Activated CD4-positive, alpha-beta T cell treated with anti-CD3 and anti-CD28 coated beads for 24 hours (primary cell): Measurements from ENCODE around the gene GPX8.

Experiments
- DNase-seq, 2 donors: peaks; one replicate each; pipeline ENCODE4 v3.0.0-alpha.2; 2020; ENCODE audit warnings: low read depth in 2 of 2

Gene GPX8

GRCh38 chr5:55159763-55160492 is at the start of gene GPX8:
GPX8 (plus strand) TSS chr5:55160171; CDS start chr5:55160193, 22 bp downstream.
- DNase-seq, result no peak

GRCh38 chr5:55110217-55110616 is 49.8 kb upstream of the GPX8 start:
- DNase-seq, result no peak

GRCh38 chr5:55113327-55113726 is 46.6 kb upstream of the GPX8 start:
- DNase-seq, result no peak

GRCh38 chr5:55114061-55114460 is 45.9 kb upstream of the GPX8 start:
- DNase-seq, result no peak

- DNase-seq, result no peak
These were observed 36.6 kb upstream of the GPX8 start for GRCh38 chr5:55123365-55123764.

GRCh38 chr5:55134053-55134722 is 25.8 kb upstream of the GPX8 start:
- DNase-seq, result no peak

- no peak for DNase-seq
These were observed 23.4 kb upstream of the GPX8 start for GRCh38 chr5:55136521-55136920.

- DNase-seq, result no peak
These were observed 18.9 kb upstream of the GPX8 start for GRCh38 chr5:55140908-55141665.

- DNase-seq, result no peak
These were observed 17.9 kb upstream of the GPX8 start for GRCh38 chr5:55141945-55142690.

- DNase-seq, result no peak
These were observed 16.3 kb upstream of the GPX8 start for GRCh38 chr5:55143624-55144023.

GRCh38 chr5:55146080-55146479 is 13.9 kb upstream of the GPX8 start:
- DNase-seq, result no peak

- DNase-seq, result peak; percentile 71 to 76
These were observed 13.3 kb upstream of the GPX8 start for GRCh38 chr5:55146543-55147151.

- no peak for DNase-seq
These were observed 10.6 kb upstream of the GPX8 start for GRCh38 chr5:55149308-55149795.

- no peak for DNase-seq
These were observed 7.8 kb upstream of the GPX8 start for GRCh38 chr5:55151923-55152842.

GRCh38 chr5:55154873-55155272 is 5.1 kb upstream of the GPX8 start:
- no peak for DNase-seq

GRCh38 chr5:55160493-55161209 is 680 bp downstream of the GPX8 start:
- DNase-seq, result no peak

- DNase-seq, result no peak
These were observed 2.7 kb downstream of the GPX8 start for GRCh38 chr5:55162666-55163065.

- DNase-seq, result no peak
These were observed 11.5 kb downstream of the GPX8 start for GRCh38 chr5:55171471-55171870.

- DNase-seq, result peak in 1 of 2 donors; percentile 37
These were observed 12.3 kb downstream of the GPX8 start for GRCh38 chr5:55172051-55172899.
